ENCODE results near the gene MX2.

Gene MX2

DNA sequence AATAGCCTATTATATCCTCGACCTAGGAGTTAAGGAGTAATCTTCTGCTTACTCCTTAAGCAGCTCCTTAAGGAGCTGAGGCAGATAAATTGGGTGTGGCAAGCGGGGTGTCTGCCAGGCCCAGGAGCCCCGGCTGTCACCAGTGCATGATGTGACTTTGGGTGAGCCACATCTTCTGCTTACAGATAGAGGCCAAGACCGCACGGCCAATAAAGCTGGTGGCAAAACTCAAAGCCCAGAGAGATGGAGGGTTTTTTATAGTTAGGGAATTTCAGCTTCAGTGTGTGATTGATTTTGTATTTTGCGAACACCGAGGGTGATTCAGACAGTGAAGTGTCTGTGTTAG lies 9.8 kb downstream of the MX2 start:
- FAIRE-seq: no peak
- TF ChIP-seq, protein P1, sequence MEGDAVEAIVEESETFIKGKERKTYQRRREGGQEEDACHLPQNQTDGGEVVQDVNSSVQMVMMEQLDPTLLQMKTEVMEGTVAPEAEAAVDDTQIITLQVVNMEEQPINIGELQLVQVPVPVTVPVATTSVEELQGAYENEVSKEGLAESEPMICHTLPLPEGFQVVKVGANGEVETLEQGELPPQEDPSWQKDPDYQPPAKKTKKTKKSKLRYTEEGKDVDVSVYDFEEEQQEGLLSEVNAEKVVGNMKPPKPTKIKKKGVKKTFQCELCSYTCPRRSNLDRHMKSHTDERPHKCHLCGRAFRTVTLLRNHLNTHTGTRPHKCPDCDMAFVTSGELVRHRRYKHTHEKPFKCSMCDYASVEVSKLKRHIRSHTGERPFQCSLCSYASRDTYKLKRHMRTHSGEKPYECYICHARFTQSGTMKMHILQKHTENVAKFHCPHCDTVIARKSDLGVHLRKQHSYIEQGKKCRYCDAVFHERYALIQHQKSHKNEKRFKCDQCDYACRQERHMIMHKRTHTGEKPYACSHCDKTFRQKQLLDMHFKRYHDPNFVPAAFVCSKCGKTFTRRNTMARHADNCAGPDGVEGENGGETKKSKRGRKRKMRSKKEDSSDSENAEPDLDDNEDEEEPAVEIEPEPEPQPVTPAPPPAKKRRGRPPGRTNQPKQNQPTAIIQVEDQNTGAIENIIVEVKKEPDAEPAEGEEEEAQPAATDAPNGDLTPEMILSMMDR (IDR thresholded peaks at IDR 0.05; ENCODE audit: insufficient read depth, missing control alignments): no peak
- no peak for DNase-seq (ENCODE audit: insufficient read length, low spot score)

DNA sequence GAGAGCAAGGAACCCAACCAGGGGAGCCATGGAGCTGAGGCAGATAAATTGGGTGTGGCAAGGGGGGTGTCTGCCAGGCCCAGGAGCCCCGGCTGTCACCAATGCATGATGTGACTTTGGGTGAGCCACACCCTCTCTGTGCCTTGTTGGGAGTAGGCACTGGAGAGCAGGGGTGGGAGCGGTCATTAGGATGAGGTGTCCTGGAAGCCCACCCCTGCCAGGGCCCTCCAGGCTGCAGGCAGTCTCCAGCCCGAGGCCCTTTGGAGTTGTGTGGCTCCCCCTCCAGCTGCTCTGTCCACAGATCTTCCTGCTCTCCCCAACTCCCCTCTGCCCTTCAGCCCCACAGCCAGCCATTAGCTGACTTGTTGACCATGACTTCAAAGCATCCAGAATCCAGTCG lies 11.4 kb downstream of the MX2 start:
- TF ChIP-seq, protein P1 (IDR thresholded peaks at IDR 0.05; ENCODE audit: insufficient read depth, missing control alignments): no peak
- FAIRE-seq: no peak

DNA sequence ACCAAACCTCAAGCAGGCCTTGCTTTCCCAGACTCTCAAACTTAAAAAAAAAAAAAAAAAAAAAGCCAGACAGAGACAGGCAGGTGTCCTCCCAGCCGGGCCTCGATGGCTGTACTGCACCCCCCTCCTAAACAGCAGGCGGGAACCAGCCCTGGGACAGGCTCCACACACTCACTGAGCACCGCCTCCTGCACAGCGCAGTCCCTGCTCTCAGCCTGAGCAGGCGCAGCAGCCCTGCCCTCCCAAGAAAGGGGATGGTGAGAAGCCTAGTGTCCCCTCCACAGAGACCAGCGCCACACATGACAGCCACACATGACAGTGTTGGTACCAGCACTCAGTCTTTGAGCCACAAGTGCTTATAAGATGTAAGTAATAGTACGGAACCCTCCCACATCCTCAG lies 11.9 kb downstream of the MX2 start:
- DNase-seq (ENCODE audit: insufficient read length, low spot score) (no peak), FAIRE-seq (no peak)
- TF ChIP-seq, protein P1 (IDR thresholded peaks at IDR 0.05; ENCODE audit: insufficient read depth, missing control alignments): no peak

More for the DNA sequence above, 11.4 kb downstream of the MX2 start:
- DNase-seq (ENCODE audit: insufficient read length, low spot score): no peak

DNA sequence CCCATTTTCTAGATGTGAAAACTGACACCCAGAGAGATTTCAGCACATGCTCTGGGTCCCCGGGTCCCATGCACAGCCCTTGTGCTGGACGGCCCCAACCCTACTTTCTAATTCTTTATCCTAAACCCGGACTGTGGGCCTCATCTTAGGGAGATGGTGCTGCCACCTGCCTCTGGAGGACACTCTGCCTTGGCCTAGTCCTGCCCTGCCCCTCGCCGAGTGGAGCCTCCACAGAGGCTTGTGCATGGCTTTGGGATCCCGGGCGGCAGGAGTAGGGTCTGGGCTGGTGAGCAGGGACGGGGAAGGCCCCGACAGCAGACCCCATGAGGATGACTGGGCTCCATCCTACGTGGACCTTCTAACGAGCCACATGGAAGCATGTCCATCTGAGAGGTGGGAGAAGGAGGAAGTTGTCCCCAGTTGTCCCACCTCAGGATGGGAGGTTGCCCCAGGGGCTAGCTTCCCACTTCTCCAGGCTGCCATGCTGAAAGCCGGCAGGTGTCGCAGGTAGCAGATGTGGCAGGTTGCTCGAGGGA lies 12.4 kb downstream of the MX2 start:
- FAIRE-seq (no peak), DNase-seq (ENCODE audit: insufficient read length, low spot score) (no peak)
- TF ChIP-seq, protein P1 (IDR thresholded peaks at IDR 0.05; ENCODE audit: insufficient read depth, missing control alignments): no peak

DNA sequence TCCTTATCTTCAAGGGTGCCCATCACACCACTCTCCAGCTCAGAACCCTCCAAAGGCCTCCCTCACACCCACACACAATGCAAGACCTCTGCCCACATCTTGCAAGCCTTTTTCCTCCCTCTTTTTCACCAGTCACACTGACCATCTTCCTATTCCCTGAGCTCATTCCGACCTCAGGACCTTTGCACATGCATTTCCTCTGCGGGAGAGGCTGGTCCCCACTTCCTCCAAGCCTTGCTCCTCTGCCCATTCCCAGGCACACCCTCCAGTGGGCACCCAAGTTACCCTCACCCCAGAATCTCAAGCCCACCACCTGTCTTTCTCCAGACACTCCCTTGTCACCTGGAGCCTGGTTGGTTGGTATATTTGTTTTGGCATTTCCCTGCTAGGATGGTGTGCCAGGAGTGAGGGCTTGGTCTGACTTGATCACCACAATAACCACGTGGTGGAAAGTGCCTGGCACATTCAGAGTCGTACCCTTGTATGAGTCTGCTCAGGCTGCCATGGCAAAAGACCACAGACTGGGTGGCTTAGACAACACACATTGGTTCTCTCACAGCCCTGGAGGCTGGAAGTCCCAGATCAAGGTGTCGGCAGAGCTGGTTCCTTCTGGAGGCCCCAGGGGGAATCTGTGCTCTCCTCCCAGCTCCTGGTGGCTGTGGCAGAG lies 13.2 kb downstream of the MX2 start:
- TF ChIP-seq, protein P1 (IDR thresholded peaks at IDR 0.05; ENCODE audit: insufficient read depth, missing control alignments): no peak
- DNase-seq (ENCODE audit: insufficient read length, low spot score): no peak
- no peak for FAIRE-seq

DNA sequence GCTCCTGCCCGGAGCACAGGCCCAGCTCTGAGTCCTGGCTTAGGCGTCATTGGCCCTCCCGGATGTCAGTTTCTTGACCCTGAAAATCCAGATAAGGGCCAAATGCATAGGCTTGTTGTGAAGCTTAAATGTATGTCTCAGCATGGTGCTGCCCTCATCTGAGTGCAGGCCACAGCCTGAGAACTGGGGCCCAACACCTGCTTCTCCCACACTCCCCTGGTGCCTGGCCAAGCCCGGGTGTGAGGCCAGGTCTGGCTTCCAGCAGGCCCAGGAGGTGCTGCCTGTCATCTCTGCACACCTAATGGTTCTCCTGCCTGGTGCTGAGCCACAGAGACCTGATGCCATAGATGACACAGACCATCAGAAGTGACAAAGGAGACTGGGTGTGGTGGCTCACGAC lies 14.0 kb downstream of the MX2 start:
- TF ChIP-seq, protein P1 (IDR thresholded peaks at IDR 0.05; ENCODE audit: insufficient read depth, missing control alignments): no peak
- FAIRE-seq: no peak
- DNase-seq (ENCODE audit: insufficient read length, low spot score): no peak

DNA sequence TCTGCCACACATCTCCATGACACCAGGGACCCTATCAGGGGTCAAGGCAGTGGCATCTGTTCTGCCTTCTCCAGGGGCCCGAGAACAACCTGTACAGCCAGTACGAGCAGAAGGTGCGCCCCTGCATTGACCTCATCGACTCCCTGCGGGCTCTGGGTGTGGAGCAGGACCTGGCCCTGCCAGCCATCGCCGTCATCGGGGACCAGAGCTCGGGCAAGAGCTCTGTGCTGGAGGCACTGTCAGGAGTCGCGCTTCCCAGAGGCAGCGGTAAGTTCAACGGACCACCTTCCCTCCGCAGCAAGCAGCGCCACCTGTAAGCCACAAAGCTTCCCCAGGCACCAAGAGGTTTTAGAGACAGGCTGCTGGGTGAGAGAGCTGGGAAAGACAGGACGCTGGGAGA lies 15.9 kb downstream of the MX2 start:
- FAIRE-seq (no peak), DNase-seq (ENCODE audit: insufficient read length, low spot score) (no peak)
- TF ChIP-seq, protein P1 (IDR thresholded peaks at IDR 0.05; ENCODE audit: insufficient read depth, missing control alignments): no peak
